ENCODE results near the gene NR2F2.

Gene NR2F2

GRCh38 chr15:96330450-96331143 is at the start of gene NR2F2:
NR2F2 (plus strand) TSS chr15:96330700; CDS start chr15:96332106, 1,406 bp downstream.
- no peak for FAIRE-seq

GRCh38 chr15:96285305-96285704 is 45.2 kb upstream of the NR2F2 start:
- no peak for FAIRE-seq

- FAIRE-seq = no peak
Observed at GRCh38 chr15:96285729-96286254, 44.7 kb upstream of the NR2F2 start.

GRCh38 chr15:96290679-96291078 is 39.8 kb upstream of the NR2F2 start:
- FAIRE-seq = no peak

GRCh38 chr15:96292635-96293034 is 37.9 kb upstream of the NR2F2 start:
- no peak for FAIRE-seq

GRCh38 chr15:96293441-96293840 is 37.1 kb upstream of the NR2F2 start:
- no peak for FAIRE-seq

- no peak for FAIRE-seq
Observed at GRCh38 chr15:96294766-96295165, 35.7 kb upstream of the NR2F2 start.

- FAIRE-seq = no peak
Observed at GRCh38 chr15:96296264-96296663, 34.2 kb upstream of the NR2F2 start.

GRCh38 chr15:96297783-96298182 is 32.7 kb upstream of the NR2F2 start:
- no peak for FAIRE-seq

GRCh38 chr15:96298217-96298616 is 32.3 kb upstream of the NR2F2 start:
- no peak for FAIRE-seq

GRCh38 chr15:96300836-96301235 is 29.7 kb upstream of the NR2F2 start:
- no peak for FAIRE-seq

- FAIRE-seq = no peak
Observed at GRCh38 chr15:96303503-96304056, 26.9 kb upstream of the NR2F2 start.

- FAIRE-seq = no peak
Observed at GRCh38 chr15:96304839-96305238, 25.7 kb upstream of the NR2F2 start.

- no peak for FAIRE-seq
Observed at GRCh38 chr15:96306321-96306720, 24.2 kb upstream of the NR2F2 start.

GRCh38 chr15:96307856-96308394 is 22.6 kb upstream of the NR2F2 start:
- no peak for FAIRE-seq

GRCh38 chr15:96309143-96309660 is 21.3 kb upstream of the NR2F2 start:
- FAIRE-seq = no peak

GRCh38 chr15:96311256-96311955 is 19.1 kb upstream of the NR2F2 start:
- FAIRE-seq = no peak

GRCh38 chr15:96311956-96312294 is 18.6 kb upstream of the NR2F2 start:
- no peak for FAIRE-seq

- FAIRE-seq = no peak
Observed at GRCh38 chr15:96312641-96313335, 17.7 kb upstream of the NR2F2 start.

- no peak for FAIRE-seq
Observed at GRCh38 chr15:96314518-96314917, 16.0 kb upstream of the NR2F2 start.

GRCh38 chr15:96314963-96315362 is 15.5 kb upstream of the NR2F2 start:
- FAIRE-seq = no peak

GRCh38 chr15:96316953-96317629 is 13.4 kb upstream of the NR2F2 start:
- FAIRE-seq = no peak

Data from A204.1 (cell line).